Measurements from ENCODE around the gene MCRS1.
A peak's percentile ranks its signal among the peaks of the same experiment; 100 is the strongest.

The MCRS1 gene

GRCh38 chr12:49556391-49557186, 11.4 kb downstream of the MCRS1 start:
- no peak for DNase-seq (ENCODE audit: low read depth in 2 of 2)

- DNase-seq (ENCODE audit: low read depth in 2 of 2): no peak
Observed at GRCh38 chr12:49555631-49556390, 12.1 kb downstream of the MCRS1 start.

- DNase-seq (ENCODE audit: low read depth in 2 of 2): no peak
Observed at GRCh38 chr12:49554266-49554665, 13.7 kb downstream of the MCRS1 start.

- no peak for DNase-seq (ENCODE audit: low read depth in 2 of 2)
Observed at GRCh38 chr12:49553512-49554088, 14.3 kb downstream of the MCRS1 start.

GRCh38 chr12:49552899-49553298, 15.0 kb downstream of the MCRS1 start:
- no peak for DNase-seq (ENCODE audit: low read depth in 2 of 2)

GRCh38 chr12:49552425-49552824, 15.5 kb downstream of the MCRS1 start:
- DNase-seq (ENCODE audit: low read depth in 2 of 2): no peak

GRCh38 chr12:49552014-49552413, 15.9 kb downstream of the MCRS1 start:
- no peak for DNase-seq (ENCODE audit: low read depth in 2 of 2)

GRCh38 chr12:49550693-49551252, 17.2 kb downstream of the MCRS1 start:
- DNase-seq (ENCODE audit: low read depth in 2 of 2): no peak

GRCh38 chr12:49549735-49550692, 17.9 kb downstream of the MCRS1 start:
- DNase-seq (ENCODE audit: low read depth in 2 of 2): no peak

GRCh38 chr12:49548822-49549648, 18.9 kb downstream of the MCRS1 start:
- peak in 1 of 2 donors; percentile 14 for DNase-seq (ENCODE audit: low read depth in 2 of 2)

- DNase-seq (ENCODE audit: low read depth in 2 of 2): no peak
Observed at GRCh38 chr12:49548481-49548821, 19.5 kb downstream of the MCRS1 start.

GRCh38 chr12:49547090-49547690, 20.8 kb downstream of the MCRS1 start:
- DNase-seq (ENCODE audit: low read depth in 2 of 2): no peak

GRCh38 chr12:49546481-49546880, 21.5 kb downstream of the MCRS1 start:
- DNase-seq (ENCODE audit: low read depth in 2 of 2): no peak

GRCh38 chr12:49545815-49546214, 22.1 kb downstream of the MCRS1 start:
- no peak for DNase-seq (ENCODE audit: low read depth in 2 of 2)

- DNase-seq (ENCODE audit: low read depth in 2 of 2): no peak
Observed at GRCh38 chr12:49543914-49544815, 23.8 kb downstream of the MCRS1 start.

GRCh38 chr12:49543221-49543913, 24.6 kb downstream of the MCRS1 start:
- DNase-seq (ENCODE audit: low read depth in 2 of 2): no peak

GRCh38 chr12:49542592-49543160, 25.3 kb downstream of the MCRS1 start:
- DNase-seq (ENCODE audit: low read depth in 2 of 2): no peak

- DNase-seq (ENCODE audit: low read depth in 2 of 2): no peak
Observed at GRCh38 chr12:49541911-49542505, 25.9 kb downstream of the MCRS1 start.

All from stimulated activated CD8-positive, alpha-beta memory T cell treated with anti-CD3 and anti-CD28 coated beads, Interleukin-2, amount 100 ng/mL, for 48 hours (primary cell).